Measurements from ENCODE around the gene SECISBP2. TPM values are rescaled to one million over a fixed set of nuclear protein-coding genes. Genes with fewer than 3 reads are reported as not detected.

The SECISBP2 gene
- total RNA-seq, 1 donor from 2014 or later = 27.8 TPM

DNA sequence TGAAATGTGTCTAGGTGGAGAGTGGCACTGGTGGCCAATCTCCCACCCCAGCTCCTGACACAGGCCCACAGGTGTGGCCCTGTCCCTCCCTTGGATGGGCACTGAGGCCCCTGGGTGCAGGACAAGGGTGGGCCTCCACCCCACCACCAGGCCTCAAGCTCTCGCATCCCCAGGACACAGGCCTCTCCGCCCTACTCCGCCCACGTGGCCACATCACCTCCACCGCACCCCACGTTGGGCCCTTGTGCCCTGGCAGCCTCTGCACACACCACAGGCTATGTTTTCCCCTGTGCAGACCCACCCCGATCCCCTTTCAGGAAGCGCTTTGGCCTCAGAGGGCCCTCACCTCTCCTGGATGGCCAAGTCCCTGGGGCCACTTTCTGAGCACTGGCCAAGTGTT lies 54.7 kb downstream of the SECISBP2 start:
- Histone ChIP-seq H3K27me3 (no peaks in the 10 kb centered on the region), H3K9me3 (no peaks in the 10 kb centered on the region), H3K4me1 (no peaks in the 10 kb centered on the region), H3K36me3 (peaks cover 0 to 5% of the 10 kb centered on the region in 2 donors), H3K27ac (no peak overlapping the region), H3K4me3 (no peak overlapping the region)
- intact Hi-C loops (cut with DNase I) = no loop called here
- no peak for DNase-seq (ENCODE audit: low spot score in 2 of 2)
- TF ChIP-seq, protein P1, sequence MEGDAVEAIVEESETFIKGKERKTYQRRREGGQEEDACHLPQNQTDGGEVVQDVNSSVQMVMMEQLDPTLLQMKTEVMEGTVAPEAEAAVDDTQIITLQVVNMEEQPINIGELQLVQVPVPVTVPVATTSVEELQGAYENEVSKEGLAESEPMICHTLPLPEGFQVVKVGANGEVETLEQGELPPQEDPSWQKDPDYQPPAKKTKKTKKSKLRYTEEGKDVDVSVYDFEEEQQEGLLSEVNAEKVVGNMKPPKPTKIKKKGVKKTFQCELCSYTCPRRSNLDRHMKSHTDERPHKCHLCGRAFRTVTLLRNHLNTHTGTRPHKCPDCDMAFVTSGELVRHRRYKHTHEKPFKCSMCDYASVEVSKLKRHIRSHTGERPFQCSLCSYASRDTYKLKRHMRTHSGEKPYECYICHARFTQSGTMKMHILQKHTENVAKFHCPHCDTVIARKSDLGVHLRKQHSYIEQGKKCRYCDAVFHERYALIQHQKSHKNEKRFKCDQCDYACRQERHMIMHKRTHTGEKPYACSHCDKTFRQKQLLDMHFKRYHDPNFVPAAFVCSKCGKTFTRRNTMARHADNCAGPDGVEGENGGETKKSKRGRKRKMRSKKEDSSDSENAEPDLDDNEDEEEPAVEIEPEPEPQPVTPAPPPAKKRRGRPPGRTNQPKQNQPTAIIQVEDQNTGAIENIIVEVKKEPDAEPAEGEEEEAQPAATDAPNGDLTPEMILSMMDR (IDR thresholded peaks at IDR 0.05) = no peak

DNA sequence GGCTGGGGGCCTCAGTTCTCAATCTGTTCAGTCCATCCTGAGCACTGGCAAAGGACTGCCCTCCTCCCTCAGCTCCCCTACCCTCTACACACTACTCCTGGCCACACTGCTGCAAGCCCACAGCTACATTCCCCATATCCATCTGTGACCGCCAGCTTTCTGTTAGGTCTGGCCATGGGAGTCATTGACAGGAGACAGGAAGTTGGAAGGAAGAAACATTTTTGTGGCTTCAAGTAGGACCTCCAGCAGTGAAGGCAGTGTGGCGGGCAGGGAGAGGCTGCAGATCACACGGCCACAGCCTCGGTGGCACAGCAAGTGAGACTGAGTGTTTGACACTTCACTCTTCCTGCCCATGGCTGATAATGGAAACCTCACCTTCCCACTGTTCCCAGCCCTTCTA lies 55.9 kb downstream of the SECISBP2 start:
- no peaks in the 10 kb centered on the region for H3K4me1 ChIP-seq
- TF ChIP-seq, protein P1 (IDR thresholded peaks at IDR 0.05) = no peak
- no peak overlapping the region for H3K4me3 ChIP-seq
- peaks cover 5 to 8% of the 10 kb centered on the region in 2 donors for H3K36me3 ChIP-seq
- DNase-seq (ENCODE audit: low spot score in 2 of 2) = no peak
- no peaks in the 10 kb centered on the region for H3K27me3 ChIP-seq
- H3K9me3 ChIP-seq = no peaks in the 10 kb centered on the region
- intact Hi-C loops (cut with DNase I) = no loop called here
- no peak overlapping the region for H3K27ac ChIP-seq

DNA sequence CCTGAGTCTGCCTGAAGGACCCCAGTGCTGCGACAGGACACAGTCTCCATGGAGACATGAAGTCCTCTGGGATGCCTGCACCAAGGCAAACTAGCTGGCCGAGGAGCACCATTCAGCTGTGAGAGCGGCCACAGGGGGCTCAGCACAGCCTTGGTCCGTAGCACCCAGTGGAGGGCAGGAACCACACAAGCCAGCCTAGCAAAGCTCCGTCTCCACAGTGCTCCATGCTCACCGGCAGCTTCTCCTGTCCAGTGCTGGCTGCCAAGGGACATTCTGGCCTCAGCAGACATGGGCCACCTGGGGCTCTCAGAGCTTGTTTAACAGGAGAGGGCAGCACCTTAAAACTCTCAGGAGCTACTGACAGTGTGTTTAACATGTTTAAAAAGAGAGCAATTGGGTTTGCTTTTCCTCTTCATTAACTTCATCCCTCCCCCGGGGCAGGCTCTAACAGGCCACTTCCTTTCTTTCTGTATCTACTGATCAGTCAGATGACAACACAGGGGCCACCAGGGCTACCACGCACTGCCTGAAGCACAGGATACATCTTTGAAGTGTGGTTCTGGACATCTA lies 57.0 kb downstream of the SECISBP2 start:
- H3K27ac ChIP-seq = no peak overlapping the region
- intact Hi-C loops (cut with DNase I) = no loop called here
- TF ChIP-seq, protein P1 (IDR thresholded peaks at IDR 0.05) = no peak

DNA sequence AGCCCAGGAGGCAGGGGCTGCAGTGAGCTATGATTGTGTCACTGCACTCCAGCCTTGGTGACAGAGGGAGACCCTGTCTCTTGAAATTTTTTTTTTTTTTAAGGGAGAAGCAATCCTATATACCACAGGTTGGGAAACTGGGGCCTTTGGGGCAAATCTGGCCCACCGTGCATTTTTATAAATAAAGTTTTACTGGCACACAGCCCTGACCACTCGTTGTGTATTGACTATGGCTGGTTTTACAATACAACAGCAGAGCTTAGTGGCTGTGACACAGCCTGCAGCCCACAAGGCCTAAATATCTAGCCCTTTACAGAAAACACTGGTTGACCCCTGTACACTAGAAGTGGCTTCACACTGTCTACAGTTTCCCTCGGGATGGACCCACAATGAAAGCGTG lies 58.0 kb downstream of the SECISBP2 start:
- no peak for DNase-seq (ENCODE audit: low spot score in 2 of 2)
- intact Hi-C loops (cut with DNase I) = no loop called here
- no peaks in the 10 kb centered on the region for H3K9me3 ChIP-seq
- H3K27me3 ChIP-seq = no peaks in the 10 kb centered on the region
- no peaks in the 10 kb centered on the region for H3K4me1 ChIP-seq
- TF ChIP-seq, protein P1 (IDR thresholded peaks at IDR 0.05) = no peak
- no peak overlapping the region for H3K4me3 ChIP-seq
- H3K27ac ChIP-seq = no peak overlapping the region
- H3K36me3 ChIP-seq = peaks cover 5 to 15% of the 10 kb centered on the region in 2 donors

More for the DNA sequence above, 57.0 kb downstream of the SECISBP2 start:
- no peak for DNase-seq (ENCODE audit: low spot score in 2 of 2)
- H3K4me3 ChIP-seq = no peak overlapping the region
- H3K36me3 ChIP-seq = peaks cover 5 to 11% of the 10 kb centered on the region in 2 donors
- no peaks in the 10 kb centered on the region for H3K9me3 ChIP-seq
- H3K27me3 ChIP-seq = no peaks in the 10 kb centered on the region
- H3K4me1 ChIP-seq = no peaks in the 10 kb centered on the region

DNA sequence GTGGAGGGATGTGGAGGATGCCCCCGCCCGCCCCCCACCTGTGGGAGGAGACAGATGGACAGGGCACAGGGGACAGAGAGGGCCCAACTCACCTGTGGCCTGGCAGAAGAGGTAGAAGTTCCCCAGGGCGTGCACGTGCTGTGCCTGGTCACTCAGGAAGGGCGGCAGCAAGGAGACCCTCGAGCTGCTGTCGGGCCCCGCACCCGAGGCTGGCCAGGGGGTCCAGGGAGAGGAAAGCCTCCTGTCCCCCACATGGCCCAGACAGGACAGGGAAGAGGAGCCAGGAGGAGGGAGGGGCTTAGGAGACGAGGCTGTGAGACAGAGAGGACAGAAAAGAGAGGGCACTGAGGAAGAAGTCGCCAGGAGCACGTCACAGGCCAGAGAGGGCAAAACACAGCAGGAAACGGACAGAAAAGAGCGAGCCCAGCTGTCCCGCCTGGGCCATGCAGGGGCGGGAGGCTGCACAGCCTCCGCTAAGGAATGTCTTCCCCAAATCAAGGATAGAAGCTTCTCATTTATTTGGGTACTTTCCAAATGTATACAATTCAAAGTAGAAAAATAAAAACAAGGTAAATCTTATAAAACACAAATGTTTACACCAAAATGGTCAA lies 58.5 kb downstream of the SECISBP2 start:
- Histone ChIP-seq H3K27me3 (no peaks in the 10 kb centered on the region), H3K9me3 (no peaks in the 10 kb centered on the region), H3K27ac (no peak overlapping the region), H3K4me1 (no peaks in the 10 kb centered on the region), H3K4me3 (no peak overlapping the region), H3K36me3 (peaks cover 5 to 15% of the 10 kb centered on the region in 2 donors)
- TF ChIP-seq, protein P1 (IDR thresholded peaks at IDR 0.05) = no peak
- DNase-seq (ENCODE audit: low spot score in 2 of 2) = no peak
- intact Hi-C loops (cut with DNase I) = no loop called here
